GM10248 (cell line): Measurements from ENCODE around the gene RSKR.
"Not testable (repeated sequence)": the region's sequence is repeated elsewhere in the genome, so short reads cannot be mapped to it uniquely, and the experiment has no call there.

Source experiments
- CTCF ChIA-PET: fragments of 300-600 bp; sonication (Branson Sonifier 250); formaldehyde crosslinking; extraction: SDS; loops from one replicate; lab custom pipeline; 2021; ENCODE audit warnings: antibody characterized with exemption; lab: Yijun Ruan, JAX
- POLR2A ChIA-PET: fragments of 350-650 bp; sonication (Branson Sonifier 250); formaldehyde crosslinking; extraction: SDS; loops from one replicate; lab custom pipeline; 2020; ENCODE audit warnings: antibody characterized with exemption; lab: Yijun Ruan, JAX
- DNase-seq: peaks from one replicate; pipeline ENCODE4 v3.0.0; 2012; ENCODE audit errors: extremely low spot score
- TF ChIP-seq, protein P1 (sequence below): IDR thresholded peaks from 2 replicates; pipeline ENCODE4 v1.5.1; 2012; ENCODE audit warnings: mild to moderate bottlenecking, low read depth; ENCODE audit errors: extremely low read depth, missing control alignments, control extremely low read depth

Gene RSKR

DNA sequence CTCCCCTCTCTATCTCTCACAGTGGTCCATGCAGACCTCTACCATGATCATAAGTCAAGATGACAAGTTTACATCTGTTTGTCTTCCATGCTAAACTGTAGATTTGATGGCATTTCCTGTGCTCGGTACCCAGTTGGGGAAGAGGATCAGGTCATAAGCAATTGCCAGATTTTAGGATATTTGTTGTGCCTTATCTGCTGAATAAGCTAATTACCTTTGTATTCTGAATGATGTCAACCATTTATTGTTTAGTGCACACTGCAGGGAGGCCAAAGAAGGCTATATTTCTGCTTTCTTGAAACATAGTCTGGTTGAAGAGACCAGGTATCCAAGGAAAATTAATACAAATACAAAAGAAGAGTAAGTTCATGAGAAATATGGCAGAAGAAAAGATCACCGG is 31.5 kb downstream of the RSKR start:
- TF ChIP-seq, protein P1, sequence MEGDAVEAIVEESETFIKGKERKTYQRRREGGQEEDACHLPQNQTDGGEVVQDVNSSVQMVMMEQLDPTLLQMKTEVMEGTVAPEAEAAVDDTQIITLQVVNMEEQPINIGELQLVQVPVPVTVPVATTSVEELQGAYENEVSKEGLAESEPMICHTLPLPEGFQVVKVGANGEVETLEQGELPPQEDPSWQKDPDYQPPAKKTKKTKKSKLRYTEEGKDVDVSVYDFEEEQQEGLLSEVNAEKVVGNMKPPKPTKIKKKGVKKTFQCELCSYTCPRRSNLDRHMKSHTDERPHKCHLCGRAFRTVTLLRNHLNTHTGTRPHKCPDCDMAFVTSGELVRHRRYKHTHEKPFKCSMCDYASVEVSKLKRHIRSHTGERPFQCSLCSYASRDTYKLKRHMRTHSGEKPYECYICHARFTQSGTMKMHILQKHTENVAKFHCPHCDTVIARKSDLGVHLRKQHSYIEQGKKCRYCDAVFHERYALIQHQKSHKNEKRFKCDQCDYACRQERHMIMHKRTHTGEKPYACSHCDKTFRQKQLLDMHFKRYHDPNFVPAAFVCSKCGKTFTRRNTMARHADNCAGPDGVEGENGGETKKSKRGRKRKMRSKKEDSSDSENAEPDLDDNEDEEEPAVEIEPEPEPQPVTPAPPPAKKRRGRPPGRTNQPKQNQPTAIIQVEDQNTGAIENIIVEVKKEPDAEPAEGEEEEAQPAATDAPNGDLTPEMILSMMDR: no peak
- ChIA-PET CTCF (interaction anchor here (0.7 kb wide), 1 partner anchor 41 kb away, joined by 3 read pairs; no protein-coding TSS in a partner anchor), POLR2A (interaction anchor here (1.0 kb wide), 1 partner anchor 8 kb away, joined by 3 read pairs; no protein-coding TSS in a partner anchor)
- no peak for DNase-seq

DNA sequence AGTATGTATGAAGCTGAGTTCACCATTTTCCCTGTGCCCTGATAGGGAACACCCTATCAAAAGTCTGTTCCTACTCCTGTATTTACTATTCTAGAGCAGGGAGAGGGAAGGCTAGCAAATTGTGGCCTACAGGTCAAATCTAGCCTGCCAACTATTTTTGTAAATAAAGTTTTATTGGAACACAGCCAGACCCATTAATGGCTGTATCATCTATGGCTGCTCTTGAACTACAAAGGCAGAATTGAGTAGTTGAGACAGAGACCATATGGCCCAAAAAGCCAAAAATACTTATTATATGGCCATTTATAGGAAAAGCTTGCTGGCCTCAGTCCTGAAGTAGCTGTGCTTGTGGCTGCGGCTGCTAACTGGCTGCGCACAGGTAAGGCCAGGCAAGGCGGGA is 33.0 kb downstream of the RSKR start:
- TF ChIP-seq, protein P1: no peak
- POLR2A ChIA-PET: no interaction called here
- CTCF ChIA-PET: interaction anchor here (0.9 to 1.6 kb wide), 5 partner anchors 9 to 33 kb away, joined by 3 read pairs; partner anchors contain the start of genes PIGS and RSKR
- DNase-seq: no peak

DNA sequence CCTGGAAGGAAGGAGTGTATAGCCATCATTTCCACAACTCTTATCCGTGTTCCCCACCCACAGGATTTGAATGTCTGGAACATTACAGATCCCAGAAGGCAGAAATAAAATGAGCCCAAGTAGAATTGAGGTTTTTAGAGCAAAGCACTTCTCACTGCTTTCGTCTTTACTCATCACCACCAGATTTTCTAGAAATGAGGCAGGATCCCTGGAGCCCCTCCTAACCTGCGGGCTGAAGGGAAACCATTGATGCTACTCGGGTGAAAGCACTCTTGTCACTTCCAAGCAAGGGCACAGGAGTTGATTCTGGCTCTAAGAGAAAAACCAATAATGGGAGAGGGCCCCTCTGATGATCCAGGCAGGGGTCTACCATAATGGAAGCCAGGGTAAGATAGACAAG is 34.5 kb downstream of the RSKR start:
- TF ChIP-seq, protein P1: no peak
- ChIA-PET POLR2A (no interaction called here), CTCF (interaction anchor here (1.1 to 3.0 kb wide), 7 partner anchors 8 to 39 kb away, joined by 3 to 12 read pairs (median 3); partner anchors contain the start of gene PIGS)
- DNase-seq: peak; percentile 48

DNA sequence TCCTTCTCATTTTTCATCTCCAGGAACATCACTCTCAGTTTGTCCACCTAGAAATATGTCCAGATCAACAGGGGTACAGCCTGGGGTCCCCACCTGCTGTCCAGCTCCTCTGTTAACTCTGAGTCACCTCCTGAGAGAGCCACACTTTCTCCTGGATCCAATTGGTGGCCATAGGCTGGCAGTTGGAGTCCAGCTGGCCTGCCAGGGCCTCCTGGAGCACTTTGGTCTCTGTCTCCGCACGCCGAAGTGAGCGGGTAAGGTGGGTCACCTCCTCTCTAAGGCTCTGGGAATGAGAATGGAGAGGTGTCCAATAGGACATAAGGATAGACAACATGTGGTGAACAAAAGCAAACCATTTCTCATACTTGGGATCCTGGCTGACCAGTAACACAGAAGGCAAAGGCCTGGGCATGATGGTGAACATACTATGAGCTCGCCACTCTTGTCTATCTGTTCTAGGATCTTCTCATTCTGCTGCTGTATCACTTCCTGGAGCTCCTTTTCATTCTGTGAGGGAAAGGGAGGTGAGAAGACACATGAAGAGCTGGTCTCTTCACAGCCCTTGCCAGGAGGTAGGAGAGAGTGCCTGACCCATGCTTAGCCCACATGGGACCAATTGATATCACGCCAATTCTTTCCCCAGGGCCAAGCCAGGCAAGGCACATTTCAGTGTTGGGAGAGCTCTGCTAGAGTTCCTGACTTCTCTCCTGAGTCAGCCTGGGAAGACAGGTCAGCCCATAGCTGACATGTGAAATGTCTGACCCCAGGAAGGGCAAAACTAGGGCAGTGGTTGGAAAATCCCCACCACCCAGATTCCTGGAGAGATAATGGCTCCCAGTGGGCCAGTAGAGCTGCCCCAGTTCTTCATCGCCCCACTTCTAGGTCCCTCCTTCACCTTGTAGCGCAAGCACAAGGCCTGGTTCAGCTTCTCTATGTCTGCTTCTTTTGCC is 35.5 kb downstream of the RSKR start:
- TF ChIP-seq, protein P1: no peak
- CTCF ChIA-PET: interaction anchor here (1.2 to 3.0 kb wide), 7 partner anchors 9 to 40 kb away, joined by 3 to 12 read pairs (median 3); no protein-coding TSS in a partner anchor
- POLR2A ChIA-PET: interaction anchor here (0.5 to 1.2 kb wide), 2 partner anchors 21 to 206 kb away, joined by 3 to 4 read pairs; no protein-coding TSS in a partner anchor
- DNase-seq: no peak

DNA sequence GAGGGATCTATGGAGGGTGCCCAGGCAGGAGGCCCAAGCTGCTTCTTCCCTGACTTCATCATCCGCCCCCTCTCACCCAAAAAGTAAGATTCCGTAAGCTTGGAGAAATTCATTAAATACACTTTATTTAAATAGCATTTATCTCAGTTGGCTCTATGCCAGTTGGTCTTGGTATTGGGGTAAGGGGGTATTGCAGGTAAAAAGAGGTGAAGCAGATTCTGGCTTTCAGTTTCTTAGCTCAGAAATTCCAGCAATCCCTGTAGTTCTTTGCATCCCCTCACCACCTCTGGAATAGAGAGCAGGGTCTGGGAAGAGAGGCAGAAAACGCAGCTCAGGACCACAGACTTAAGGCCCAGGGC is 36.5 kb downstream of the RSKR start:
- DNase-seq: no peak
- ChIA-PET CTCF (interaction anchor here (0.9 to 3.0 kb wide), 5 partner anchors 15 to 66 kb away, joined by 3 to 12 read pairs (median 5); no protein-coding TSS in a partner anchor), POLR2A (interaction anchor here (1.3 kb wide), 1 partner anchor 22 kb away, joined by 8 read pairs; no protein-coding TSS in a partner anchor)
- TF ChIP-seq, protein P1: no peak

DNA sequence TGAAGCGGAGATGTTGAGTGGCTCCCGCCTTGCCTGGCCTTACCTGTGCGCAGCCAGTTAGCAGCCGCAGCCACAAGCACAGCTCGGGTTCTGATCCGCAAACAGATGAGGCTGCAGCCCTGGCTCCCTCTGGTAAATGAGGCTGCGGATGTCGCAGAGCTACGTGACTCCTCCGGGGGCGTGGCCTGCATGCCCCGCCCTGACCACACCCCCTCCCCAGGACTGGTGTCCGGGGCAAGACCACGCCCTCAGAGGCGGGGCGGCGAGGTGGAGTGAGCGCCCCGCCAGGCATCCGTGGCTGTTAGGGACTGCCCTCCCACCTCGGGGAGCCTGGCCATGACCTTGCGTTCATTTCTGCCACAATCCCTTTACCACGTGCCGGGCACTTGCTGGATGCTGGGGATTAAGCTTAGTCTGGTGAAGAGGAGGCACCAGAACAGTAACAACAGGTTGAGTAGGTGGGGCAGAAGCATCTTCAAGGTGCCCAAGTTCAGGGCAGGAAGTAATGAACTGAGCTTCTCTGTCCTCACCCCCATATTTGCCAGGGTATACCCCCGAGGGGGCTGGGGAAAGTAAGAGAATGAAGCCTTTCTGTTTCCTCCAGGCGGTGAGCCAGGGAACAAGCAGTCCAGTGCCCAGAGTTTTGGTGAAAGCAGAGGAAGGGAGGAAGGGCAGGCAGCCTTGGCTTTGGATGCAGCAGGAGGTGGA is 37.1 kb downstream of the RSKR start, which contains the start of gene ALDOC:
TSS of gene ALDOC (minus strand) at position 138 of the 708 bp plus-strand sequence. CDS start 1,363 bp downstream, outside the sequence.
- CTCF ChIA-PET: interaction anchor here (0.6 to 3.0 kb wide), 7 partner anchors 16 to 67 kb away, joined by 3 to 12 read pairs (median 5); no protein-coding TSS in a partner anchor
- peak; percentile 99 for DNase-seq
- POLR2A ChIA-PET: interaction anchor here (0.6 to 1.3 kb wide), 5 partner anchors 8 to 145 kb away, joined by 3 to 8 read pairs (median 3); partner anchors contain the start of genes BLTP2 and RPL23A
- TF ChIP-seq, protein P1: no peak

DNA sequence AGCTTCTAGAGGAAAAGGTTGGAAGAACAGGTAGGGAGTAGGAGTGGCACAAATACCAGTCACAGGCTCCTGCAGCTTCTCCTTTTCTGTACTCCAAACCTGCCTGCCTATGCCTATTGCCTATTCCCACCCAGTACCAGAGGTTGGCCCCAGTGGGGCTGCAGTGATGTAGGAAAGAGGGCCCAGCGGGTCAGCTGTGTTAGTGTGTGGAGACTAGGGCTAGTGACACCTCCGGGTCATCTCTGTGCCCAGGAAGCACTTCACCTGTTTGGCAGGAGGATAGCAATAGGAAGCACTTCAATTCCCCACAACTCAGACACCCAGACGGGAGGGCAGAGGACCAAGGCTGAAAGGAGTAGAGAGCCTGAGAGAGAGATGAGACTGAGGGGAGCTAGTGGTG is 38.0 kb downstream of the RSKR start:
- ChIA-PET POLR2A (interaction anchor here (1.2 kb wide), 2 partner anchors 9 to 16 kb away, joined by 3 to 5 read pairs; no protein-coding TSS in a partner anchor), CTCF (interaction anchor here (1.1 to 1.6 kb wide), 3 partner anchors 10 to 21 kb away, joined by 3 to 9 read pairs (median 6); no protein-coding TSS in a partner anchor)
- DNase-seq: not testable (repeated sequence)
